Measurements from ENCODE around the gene UNKL.

Gene UNKL

GRCh38 chr16:1433263-1433560 lies 18.7 kb upstream of the UNKL start:
- no peak overlapping the region for H3K4me3 ChIP-seq (ENCODE audit: insufficient read depth, low read length, poor library complexity, severe bottlenecking)
- H3K4me2 ChIP-seq (ENCODE audit: low read depth, low read length, poor library complexity, severe bottlenecking) = no peak overlapping the region
- H3K9ac ChIP-seq (ENCODE audit: low read length) = no peak overlapping the region
- no peak overlapping the region for H2AFZ ChIP-seq (ENCODE audit: low read depth, low read length, severe bottlenecking)
- no peaks in the 10 kb centered on the region for H3K9me3 ChIP-seq (ENCODE audit: insufficient read depth, low read length)
- no peaks in the 10 kb centered on the region for H3K79me2 ChIP-seq (ENCODE audit: insufficient read depth, low read length)
- H3K27me3 ChIP-seq (ENCODE audit: low read length) = no peaks in the 10 kb centered on the region
- no peaks in the 10 kb centered on the region for H4K20me1 ChIP-seq (ENCODE audit: low read depth, low read length)
- no peaks in the 10 kb centered on the region for H3F3A ChIP-seq (ENCODE audit: insufficient read depth)
- H3K27ac ChIP-seq (ENCODE audit: low read depth, low read length) = no peak overlapping the region
- H3K36me3 ChIP-seq (ENCODE audit: low read length) = no peaks in the 10 kb centered on the region
- TF ChIP-seq CTCF (IDR thresholded peaks at IDR 0.05; ENCODE audit: insufficient read depth, low read length, poor library complexity, severe bottlenecking) (no peak), EZH2phosphoT487 (conservative IDR thresholded peaks at IDR 0.05; ENCODE audit: low read length) (no peak)
- no peaks in the 10 kb centered on the region for H3K9me2 ChIP-seq (replicated peaks; ENCODE audit: insufficient read depth, low read length)

GRCh38 chr16:1432388-1433262 lies 18.1 kb upstream of the UNKL start:
- Histone ChIP-seq H3K27ac (ENCODE audit: low read depth, low read length) (no peak overlapping the region), H3K4me2 (ENCODE audit: low read depth, low read length, poor library complexity, severe bottlenecking) (no peak overlapping the region)

GRCh38 chr16:1431497-1432270 lies 17.2 kb upstream of the UNKL start:
- Histone ChIP-seq H3K9me2 (replicated peaks; ENCODE audit: insufficient read depth, low read length) (no peaks in the 10 kb centered on the region), H3K27me3 (ENCODE audit: low read length) (no peaks in the 10 kb centered on the region), H3K9me3 (ENCODE audit: insufficient read depth, low read length) (no peaks in the 10 kb centered on the region), H2AFZ (ENCODE audit: low read depth, low read length, severe bottlenecking) (no peak overlapping the region), H3K9ac (ENCODE audit: low read length) (no peak overlapping the region), H4K20me1 (ENCODE audit: low read depth, low read length) (no peaks in the 10 kb centered on the region), H3K36me3 (ENCODE audit: low read length) (no peaks in the 10 kb centered on the region), H3K79me2 (ENCODE audit: insufficient read depth, low read length) (no peaks in the 10 kb centered on the region), H3F3A (ENCODE audit: insufficient read depth) (no peaks in the 10 kb centered on the region), H3K27ac (ENCODE audit: low read depth, low read length) (no peak overlapping the region), H3K4me3 (ENCODE audit: insufficient read depth, low read length, poor library complexity, severe bottlenecking) (no peak overlapping the region), H3K4me2 (ENCODE audit: low read depth, low read length, poor library complexity, severe bottlenecking) (no peak overlapping the region)
- TF ChIP-seq CTCF (IDR thresholded peaks at IDR 0.05; ENCODE audit: insufficient read depth, low read length, poor library complexity, severe bottlenecking) (no peak), EZH2phosphoT487 (conservative IDR thresholded peaks at IDR 0.05; ENCODE audit: low read length) (no peak)

More at GRCh38 chr16:1432388-1433262, 18.1 kb upstream of the UNKL start:
- H2AFZ ChIP-seq (ENCODE audit: low read depth, low read length, severe bottlenecking) = no peak overlapping the region
- H3K9me2 ChIP-seq (replicated peaks; ENCODE audit: insufficient read depth, low read length) = no peaks in the 10 kb centered on the region
- no peaks in the 10 kb centered on the region for H4K20me1 ChIP-seq (ENCODE audit: low read depth, low read length)
- no peaks in the 10 kb centered on the region for H3K27me3 ChIP-seq (ENCODE audit: low read length)
- TF ChIP-seq CTCF (IDR thresholded peaks at IDR 0.05; ENCODE audit: insufficient read depth, low read length, poor library complexity, severe bottlenecking) (no peak), EZH2phosphoT487 (conservative IDR thresholded peaks at IDR 0.05; ENCODE audit: low read length) (no peak)
- H3K9ac ChIP-seq (ENCODE audit: low read length) = no peak overlapping the region
- H3K79me2 ChIP-seq (ENCODE audit: insufficient read depth, low read length) = no peaks in the 10 kb centered on the region
- H3K4me3 ChIP-seq (ENCODE audit: insufficient read depth, low read length, poor library complexity, severe bottlenecking) = no peak overlapping the region
- H3K9me3 ChIP-seq (ENCODE audit: insufficient read depth, low read length) = no peaks in the 10 kb centered on the region
- H3F3A ChIP-seq (ENCODE audit: insufficient read depth) = no peaks in the 10 kb centered on the region
- no peaks in the 10 kb centered on the region for H3K36me3 ChIP-seq (ENCODE audit: low read length)
